K562 (cell line): ENCODE measurements around the gene ADPRHL1. TPM values are rescaled to one million over a fixed set of nuclear protein-coding genes. Genes with fewer than 3 reads are reported as not detected.

ENCODE experiments used
- ATAC-seq: fragments of 200-7000 bp; cut with Tn5 transposase; 3 replicates; pipeline ENCODE4 v1.9.1; 2020; ENCODE audit warnings: moderate library complexity
- BruUV-seq: library from RNA; stranded (reverse); fragments of 400-500 nt; replicated peaks from 2 replicates; lab custom pipeline; 2021; lab: Mats Ljungman, UMichigan
- CTCF ChIA-PET: fragments of 300-600 bp; formaldehyde crosslinking; extraction: SDS; loops from one replicate; lab custom pipeline; 2021; ENCODE audit warnings: low intra/inter-chr PET ratio; lab: Yijun Ruan, JAX
- POLR2A ChIA-PET: fragments of 300-600, 350-650 bp; sonication (Branson Sonifier 250); formaldehyde crosslinking; extraction: SDS; loops from one replicate; lab custom pipeline; 2021; ENCODE audit warnings: antibody characterized with exemption, inconsistent platforms; lab: Yijun Ruan, JAX
- DNase-seq, 4 experiments: peaks; one replicate each; pipeline versions ENCODE4 v3.0.0 to v3.0.0-alpha.2; 2011 to 2018; ENCODE audit warnings: low spot score in 3 of 4, mixed read lengths in 3 of 4; ENCODE audit errors: extremely low read depth in 1 of 4
- FAIRE-seq: peaks from 2 replicates; lab custom pipeline; 2011; peaks lifted over from hg19 to GRCh38; lab: Jason Lieb, UNC
- H2AFZ ChIP-seq: 2 replicates; pipeline ENCODE4 v1.6.0; 2011; ENCODE audit warnings: low read depth, low read length, control low read depth, inconsistent platforms
- H3K27ac ChIP-seq: fragments of 200-600 bp; 3 replicates; pipeline ENCODE4 v1.8.0; 2011; ENCODE audit warnings: low read depth, mild to moderate bottlenecking, control low read depth, inconsistent platforms, low read length, moderate library complexity, mixed read lengths; ENCODE audit errors: extremely low read depth
- H3K27me3 ChIP-seq, 2 experiments: fragments of 300-600 bp in 1 of 2; 2 replicates in 1 of 2; 3 replicates in 1 of 2; pipeline versions ENCODE4 v1.6.0 to v1.8.0; 2011; ENCODE audit warnings: inconsistent platforms in 2 of 2, low read length in 2 of 2, mild to moderate bottlenecking in 1 of 2, mixed read lengths in 1 of 2, moderate library complexity in 1 of 2; ENCODE audit not compliant: control insufficient read depth in 2 of 2, insufficient read depth in 2 of 2
- H3K36me3 ChIP-seq: fragments of 300-600 bp; 3 replicates; pipeline ENCODE4 v1.8.0; 2011; ENCODE audit warnings: mild to moderate bottlenecking, low read length, inconsistent platforms; ENCODE audit not compliant: control insufficient read depth, insufficient read depth
- H3K4me1 ChIP-seq, 2 experiments: fragments of 200-600 bp in 1 of 2; replicated peaks in 1 of 2; 2 replicates in 1 of 2; 3 replicates in 1 of 2; pipeline versions ENCODE4 v1.5.1 to v1.8.0; 2011; ENCODE audit warnings: inconsistent platforms in 2 of 2, low read length in 2 of 2, mild to moderate bottlenecking in 1 of 2, mixed read lengths in 1 of 2, moderate library complexity in 1 of 2; ENCODE audit not compliant: control insufficient read depth in 2 of 2, insufficient read depth in 2 of 2
- H3K4me2 ChIP-seq: 2 replicates; pipeline ENCODE4 v1.6.1; 2011; ENCODE audit warnings: low read length, control low read depth, inconsistent platforms, mixed read lengths; ENCODE audit not compliant: insufficient read depth
- H3K4me3 ChIP-seq: fragments of 200-600 bp; sonication (generic), shearing (Covaris generic); 2 replicates; pipeline ENCODE4 v1.5.1; 2016; ENCODE audit warnings: control low read depth, inconsistent platforms
- H3K79me2 ChIP-seq: fragments of 200-600 bp; 3 replicates; pipeline ENCODE4 v1.8.0; 2011; ENCODE audit warnings: low read length, inconsistent platforms; ENCODE audit not compliant: control insufficient read depth, insufficient read depth
- H3K9ac ChIP-seq, 2 experiments: 2 replicates each; pipeline versions ENCODE4 v1.6.0 to v1.6.1; 2011; ENCODE audit warnings: low read depth in 2 of 2, low read length in 2 of 2, control low read depth in 1 of 2, inconsistent platforms in 1 of 2, mild to moderate bottlenecking in 1 of 2, mixed read lengths in 1 of 2; ENCODE audit not compliant: insufficient read depth in 1 of 2
- H3K9me1 ChIP-seq: one replicate; pipeline ENCODE4 v1.6.0; 2011; ENCODE audit warnings: inconsistent platforms, mild to moderate bottlenecking, low read length, moderate library complexity; ENCODE audit not compliant: control insufficient read depth, insufficient read depth
- H3K9me3 ChIP-seq: replicated peaks from 2 replicates; pipeline ENCODE4 v1.5.1; 2011; ENCODE audit warnings: low read depth, low read length, inconsistent platforms; ENCODE audit not compliant: control insufficient read depth, insufficient read depth
- H4K20me1 ChIP-seq: replicated peaks from 2 replicates; pipeline ENCODE4 v1.6.1; 2011; ENCODE audit warnings: low read length, inconsistent platforms, mixed read lengths; ENCODE audit not compliant: control insufficient read depth, insufficient read depth
- CBFA2T2 ChIP-seq: fragments of 450-650 bp; conservative IDR thresholded peaks from 2 replicates; pipeline ENCODE4 v1.6.1; 2017; ENCODE audit warnings: mild to moderate bottlenecking
- KLF16 ChIP-seq: IDR thresholded peaks from 2 replicates; pipeline ENCODE4 v1.6.1; 2016; ENCODE audit warnings: antibody characterized with exemption
- POLR3A ChIP-seq: IDR thresholded peaks from 2 replicates; pipeline ENCODE4 v1.6.1; 2011; ENCODE audit warnings: borderline replicate concordance, mild to moderate bottlenecking, moderate library complexity; ENCODE audit not compliant: insufficient read length, insufficient read depth; ENCODE audit errors: extremely low read depth
- RBM25 ChIP-seq: fragments of 200-400 bp; formaldehyde crosslinking; IDR thresholded peaks from 2 replicates; pipeline ENCODE4 v1.6.1; 2018; ENCODE audit warnings: low read length, low read depth, moderate library complexity; ENCODE audit not compliant: severe bottlenecking
- TRIM24 ChIP-seq, 2 experiments: fragments of 450-650 bp; IDR thresholded peaks; 2 replicates each; pipeline ENCODE4 v1.6.1; 2016
- ZNF146 ChIP-seq: IDR thresholded peaks from one replicate; pipeline ENCODE4 v1.6.1; 2018; ENCODE audit warnings: missing compliant biosample characterization; ENCODE audit not compliant: unreplicated experiment
- ZNF354B ChIP-seq: fragments of 250-450 bp; sonication (Bioruptor Pico); IDR thresholded peaks from 2 replicates; pipeline ENCODE4 v1.4.0; 2020
- WGBS: fragments of 100-300 bp; shearing (Covaris generic); methylation state at CpG from one replicate; pipeline ENCODE4 v1.1.6; 2016; ENCODE audit warnings: low coverage, mixed read lengths; ENCODE audit not compliant: insufficient coverage; ENCODE audit errors: missing lambda C conversion rate; 5-methylcytosine and 5-hydroxymethylcytosine counted together
- in situ Hi-C: fragments of 300-500 bp; cut with MboI; formaldehyde crosslinking; loops from 4 replicates; pipeline ENCODE4 v1.15.0; 2018; ENCODE audit warnings: inconsistent platforms, mixed read lengths
- intact Hi-C: fragments of 100-400 bp; cut with micrococcal nuclease; formaldehyde crosslinking; loops from 2 replicates; pipeline ENCODE4 v1.14.2; 2022
- polyA plus RNA-seq, 8 experiments: library from polyadenylated mRNA; depleted of rRNA in 4 of 8; stranded (reverse) in 5 of 8; unstranded in 3 of 8; fragments of >200 nt; fragmentation: Nextera tagmentation in 2 of 8; fragmentation: Illumina TruSeq in 1 of 8; extraction: Ambion mirVana in 2 of 8; extraction: Trizol in 1 of 8; gene quantifications; 2 replicates each; pipeline versions ENCODE4 v1.2.1 to v1.2.3, GENCODE V29; 2011 to 2014; ENCODE audit warnings: inconsistent platforms in 1 of 8, missing spikeins in 1 of 8
- total RNA-seq, 7 experiments: library from RNA; depleted of rRNA in 6 of 7; stranded (reverse); fragments of >200 nt in 6 of 7; fragmentation: Illumina TruSeq in 2 of 7; extraction: Trizol in 2 of 7; gene quantifications; 2 replicates each; pipeline versions ENCODE4 v1.2.1 to v1.2.3, GENCODE V29; 2011 to 2021; ENCODE audit warnings: low replicate concordance in 1 of 7
- TF ChIP-seq, protein P1 (sequence below), 2 experiments: fragments of 450-650 bp; conservative IDR thresholded peaks; 2 replicates each; pipeline ENCODE4 v1.6.1; 2017; ENCODE audit warnings: mild to moderate bottlenecking in 2 of 2, moderate library complexity in 2 of 2

Gene ADPRHL1
- total and polyA plus RNA-seq, 9 of the 15 experiments (the other 6 are each of a cell fraction or from before 2014, with no cell fraction given): 0.06 to 0.76 (median 0.37) TPM; not detected in 1

DNA sequence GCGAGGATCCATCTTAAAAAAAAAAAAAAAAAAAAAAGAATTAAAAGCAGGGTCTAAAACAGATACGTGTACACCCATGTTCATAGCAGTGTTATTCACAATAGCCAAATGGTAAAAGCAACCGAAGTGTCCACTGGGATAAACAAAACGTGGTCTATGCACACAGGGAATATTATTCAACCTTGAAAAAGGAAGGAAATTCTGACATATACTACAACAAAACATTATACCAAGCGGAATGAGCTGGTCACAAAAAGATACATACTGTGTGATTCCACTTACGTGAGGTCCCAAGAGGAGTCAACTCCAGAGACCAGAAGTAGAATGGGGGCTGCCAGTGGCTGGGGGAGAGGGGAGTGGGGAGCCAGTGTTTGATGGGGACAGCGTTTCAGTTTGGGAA is 14.7 kb upstream of the ADPRHL1 start:
- Histone ChIP-seq H3K27me3 (no peaks in the 10 kb centered on the region), H3K4me1 (no peaks in the 10 kb centered on the region), H3K4me2 (no peak overlapping the region), H3K27ac (no peak overlapping the region), H3K9ac (no peak overlapping the region), H3K9me3 (no peaks in the 10 kb centered on the region), H3K4me3 (no peak overlapping the region), H2AFZ (no peak overlapping the region), H4K20me1 (no peaks in the 10 kb centered on the region), H3K9me1 (no peaks in the 10 kb centered on the region), H3K36me3 (peaks cover 30% of the 10 kb centered on the region; the same call in 1 of the 3 replicates), H3K79me2 (no peaks in the 10 kb centered on the region; the same call in 2 of the 3 replicates)
- FAIRE-seq (no peak), DNase-seq (no peak), ATAC-seq (no peak)
- TF ChIP-seq ZNF146 (CRISPR knock-in tag) (peak; percentile 9), POLR3A (no peak), RBM25 (peak; percentile 11)
- no TSS peak for BruUV-seq
- 93% methylated on average over 3 of the region's 7 CpGs for WGBS
- intact Hi-C loops: no loop called here
- CTCF ChIA-PET: no interaction called here
- in situ Hi-C loops: no loop called here
- POLR2A ChIA-PET: interaction anchor here (1.4 kb wide), 2 partner anchors 14 to 25 kb away, joined by 3 read pairs; no protein-coding TSS in a partner anchor

DNA sequence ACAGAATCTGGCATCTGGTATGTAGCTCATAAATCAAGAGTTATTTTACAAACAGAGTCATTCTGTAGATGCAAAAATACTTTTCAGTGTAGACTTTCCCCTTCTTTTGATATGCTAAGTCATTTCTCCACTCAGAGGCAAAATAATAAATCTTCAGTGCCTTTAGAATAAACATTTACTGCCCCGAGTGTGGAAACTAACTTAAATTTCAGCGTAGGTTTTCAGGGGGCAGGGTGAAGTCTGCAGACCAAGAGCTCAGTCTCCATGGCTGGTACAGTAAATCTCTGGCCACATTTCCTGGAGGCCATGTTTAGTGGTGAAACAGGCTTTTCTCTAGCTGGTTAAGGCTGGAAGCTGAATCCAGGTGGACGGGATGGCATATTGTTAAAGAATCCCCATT is 13.1 kb upstream of the ADPRHL1 start:
- 100% methylated on average over 2 of the region's 3 CpGs for WGBS
- peaks cover 38% of the 10 kb centered on the region; the same call in 2 of the 3 replicates for H3K36me3 ChIP-seq
- POLR2A ChIA-PET: interaction anchor here (1.2 kb wide), 1 partner anchor 15 kb away, joined by 5 read pairs; no protein-coding TSS in a partner anchor
- CTCF ChIA-PET: no interaction called here
- FAIRE-seq (no peak), DNase-seq (no peak), ATAC-seq (no peak)
- no peaks in the 10 kb centered on the region; the same call in 2 of the 3 replicates for H3K79me2 ChIP-seq
- no peaks in the 10 kb centered on the region for H3K4me1 ChIP-seq
- no peaks in the 10 kb centered on the region for H4K20me1 ChIP-seq
- H3K4me3 ChIP-seq: no peak overlapping the region
- no peak overlapping the region for H3K27ac ChIP-seq
- no peak overlapping the region for H3K4me2 ChIP-seq
- H3K9me1 ChIP-seq: no peaks in the 10 kb centered on the region
- intact Hi-C loops (no loop called here), in situ Hi-C loops (no loop called here)
- TF ChIP-seq CBFA2T2: no peak
- no peak for TF ChIP-seq KLF16
- no peak for TF ChIP-seq TRIM24 (IDR thresholded peaks at IDR 0.05)
- no peak for TF ChIP-seq ZNF354B (CRISPR knock-in tag)
- TF ChIP-seq, protein P1, sequence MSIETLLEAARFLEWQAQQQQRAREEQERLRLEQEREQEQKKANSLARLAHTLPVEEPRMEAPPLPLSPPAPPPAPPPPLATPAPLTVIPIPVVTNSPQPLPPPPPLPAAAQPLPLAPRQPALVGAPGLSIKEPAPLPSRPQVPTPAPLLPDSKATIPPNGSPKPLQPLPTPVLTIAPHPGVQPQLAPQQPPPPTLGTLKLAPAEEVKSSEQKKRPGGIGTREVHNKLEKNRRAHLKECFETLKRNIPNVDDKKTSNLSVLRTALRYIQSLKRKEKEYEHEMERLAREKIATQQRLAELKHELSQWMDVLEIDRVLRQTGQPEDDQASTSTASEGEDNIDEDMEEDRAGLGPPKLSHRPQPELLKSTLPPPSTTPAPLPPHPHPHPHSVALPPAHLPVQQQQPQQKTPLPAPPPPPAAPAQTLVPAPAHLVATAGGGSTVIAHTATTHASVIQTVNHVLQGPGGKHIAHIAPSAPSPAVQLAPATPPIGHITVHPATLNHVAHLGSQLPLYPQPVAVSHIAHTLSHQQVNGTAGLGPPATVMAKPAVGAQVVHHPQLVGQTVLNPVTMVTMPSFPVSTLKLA (conservative IDR thresholded peaks at IDR 0.05): no peak
- H3K9me3 ChIP-seq: no peaks in the 10 kb centered on the region
- no TSS peak for BruUV-seq
- no peak overlapping the region for H2AFZ ChIP-seq
- no peak overlapping the region for H3K9ac ChIP-seq
- H3K27me3 ChIP-seq: no peaks in the 10 kb centered on the region
